Caki2 (cell line): Measurements from ENCODE around the gene ZNF101. TPM values are rescaled to one million over a fixed set of nuclear protein-coding genes. Genes with fewer than 3 reads are reported as not detected.
"Not testable (repeated sequence)": the region's sequence is repeated elsewhere in the genome, so short reads cannot be mapped to it uniquely, and the experiment has no call there.

Experiments used
- DNase-seq: peaks from one replicate; pipeline ENCODE4 v3.0.0-alpha.2; 2015; ENCODE audit warnings: low read depth
- in situ Hi-C: cut with HindIII; loops from 2 replicates; pipeline ENCODE4 v1.10.0; 2016; ENCODE audit warnings: low sequenced_read_pairs, low pct_unique_long_range_greater_than_20kb, mixed read lengths
- total RNA-seq: library from RNA; depleted of rRNA; stranded (reverse); fragments of >200 nt; shearing (Covaris generic); gene quantifications from 2 replicates; pipeline ENCODE4 v1.2.3, GENCODE V29; 2014; ENCODE audit warnings: low replicate concordance; rRNA removed

The ZNF101 gene
- total RNA-seq, 1 experiment from 2014 or later = 5.3 TPM

- DNase-seq = no peak
- in situ Hi-C loops = no loop called here
Observed at GRCh38 chr19:19686580-19686979, 17.9 kb downstream of the ZNF101 start.

- in situ Hi-C loops = no loop called here
Observed at GRCh38 chr19:19687090-19687489, 18.5 kb downstream of the ZNF101 start.

GRCh38 chr19:19689023-19689422 is 20.4 kb downstream of the ZNF101 start:
- in situ Hi-C loops, DNase-seq: not testable (repeated sequence)

More at GRCh38 chr19:19687090-19687489, 18.5 kb downstream of the ZNF101 start:
- DNase-seq = no peak

- in situ Hi-C loops = no loop called here
- no peak for DNase-seq
Observed at GRCh38 chr19:19691683-19692082, 23.0 kb downstream of the ZNF101 start.

- in situ Hi-C loops = no loop called here
- no peak for DNase-seq
Observed at GRCh38 chr19:19696386-19696785, 27.7 kb downstream of the ZNF101 start.

- in situ Hi-C loops = no loop called here
- no peak for DNase-seq
Observed at GRCh38 chr19:19697589-19697988, 28.9 kb downstream of the ZNF101 start.

GRCh38 chr19:19700493-19700892 is 31.9 kb downstream of the ZNF101 start:
- in situ Hi-C loops = not testable (repeated sequence)

GRCh38 chr19:19704836-19705235 is 36.2 kb downstream of the ZNF101 start:
- in situ Hi-C loops = no loop called here
- DNase-seq = no peak

More at GRCh38 chr19:19700493-19700892, 31.9 kb downstream of the ZNF101 start:
- DNase-seq = not testable (repeated sequence)

- no peak for DNase-seq
- in situ Hi-C loops = no loop called here
Observed at GRCh38 chr19:19710506-19710905, 41.9 kb downstream of the ZNF101 start.

- no peak for DNase-seq
- in situ Hi-C loops = no loop called here
Observed at GRCh38 chr19:19711306-19711933, 42.8 kb downstream of the ZNF101 start.

- in situ Hi-C loops = no loop called here
- DNase-seq = peak; percentile 25
Observed at GRCh38 chr19:19711934-19712828, 43.5 kb downstream of the ZNF101 start.

- DNase-seq = no peak
- in situ Hi-C loops = no loop called here
Observed at GRCh38 chr19:19719798-19720197, 51.2 kb downstream of the ZNF101 start.

- in situ Hi-C loops = no loop called here
Observed at GRCh38 chr19:19721896-19722295, 53.3 kb downstream of the ZNF101 start.

GRCh38 chr19:19732579-19733501 is 64.2 kb downstream of the ZNF101 start, which contains the start of gene ZNF14:
Gene ZNF14 (minus strand): TSS chr19:19733112. CDS start chr19:19732958, 154 bp downstream.
- in situ Hi-C loops = no loop called here
- DNase-seq = peak; percentile 93

More at GRCh38 chr19:19721896-19722295, 53.3 kb downstream of the ZNF101 start:
- DNase-seq = no peak

Other genes starting within 250 kb of the ZNF101 start
- gene TSSK6, start 153.3 kb upstream of the ZNF101 start, total RNA-seq = 4.1 and 7.7 TPM in 2 replicates
- 303 and 326 TPM in 2 replicates for gene NDUFA13, start 152.6 kb upstream of the ZNF101 start, total RNA-seq
- 0.61 and 2.5 TPM in 2 replicates for gene YJEFN3, start 139.9 kb upstream of the ZNF101 start, total RNA-seq
- 0.20 TPM in 1 of 2 replicates, not detected in the other for gene CILP2, start 130.6 kb upstream of the ZNF101 start, total RNA-seq
- 1.9 and 2.6 TPM in 2 replicates for gene PBX4, start 50.2 kb upstream of the ZNF101 start, total RNA-seq
- 5.9 and 7.6 TPM in 2 replicates for gene LPAR2, start 40.6 kb upstream of the ZNF101 start, total RNA-seq
- 6.6 and 12.5 TPM in 2 replicates for gene GMIP, start 25.2 kb upstream of the ZNF101 start, total RNA-seq
- gene ATP13A1, start 5.2 kb upstream of the ZNF101 start, total RNA-seq = 24.3 and 71.6 TPM in 2 replicates
- 3.3 and 5.5 TPM in 2 replicates for gene ZNF14, start 64.3 kb downstream of the ZNF101 start, total RNA-seq
- gene ZNF506, start 152.9 kb downstream of the ZNF101 start, total RNA-seq = 19.8 and 28.9 TPM in 2 replicates
- gene ZNF253, start 197.0 kb downstream of the ZNF101 start, total RNA-seq = 0.75 and 3.5 TPM in 2 replicates
- gene ZNF93, start 232.1 kb downstream of the ZNF101 start, total RNA-seq = 4.5 and 9.0 TPM in 2 replicates